ENCODE measurements around the gene SNAPC2.

The SNAPC2 gene

DNA sequence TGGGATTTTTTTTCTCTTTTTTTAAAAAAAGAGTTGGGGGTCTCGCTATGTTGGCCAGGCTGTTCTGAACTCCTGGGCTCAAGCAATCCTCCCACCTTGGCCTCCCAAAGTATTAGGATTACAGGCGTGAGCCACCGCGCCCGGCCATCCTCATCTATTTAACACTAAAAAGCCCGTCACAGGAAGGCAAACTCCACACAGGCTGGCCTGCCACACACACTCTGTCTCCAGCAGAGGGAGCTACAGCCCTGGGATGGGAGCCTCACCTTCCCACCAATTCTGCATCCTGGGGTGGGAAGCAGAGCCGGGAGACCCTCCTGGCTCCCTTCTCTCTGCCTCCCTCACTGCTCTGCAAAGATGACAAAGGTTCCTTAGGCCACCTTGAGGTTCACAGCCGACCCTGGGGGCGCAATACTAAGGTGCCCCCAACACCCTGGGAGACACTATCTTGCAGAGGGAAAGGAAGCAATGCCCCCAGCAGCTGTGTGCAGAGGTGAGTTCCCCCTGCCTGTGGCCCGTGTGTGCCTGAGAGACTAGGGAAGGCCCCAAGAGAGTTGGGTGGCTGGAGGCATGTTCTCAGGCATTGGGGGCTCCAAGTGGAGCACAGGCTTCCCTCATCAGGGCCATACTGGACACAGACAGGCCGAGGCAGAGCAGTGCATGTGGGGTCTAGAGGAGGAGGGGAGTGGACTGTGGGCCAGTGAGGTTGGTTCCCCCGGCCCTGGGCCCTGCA is 50.7 kb downstream of the SNAPC2 start:
- DNase-seq (ENCODE audit: extremely low read depth, low read depth): no peak
- TF ChIP-seq CTCF (IDR thresholded peaks at IDR 0.05; ENCODE audit: low read depth, low read length, missing control alignments): peak; percentile 90
- H3K4me3 ChIP-seq (replicated peaks; ENCODE audit: low read depth, low read length): no peak overlapping the region

GRCh38 chr19:7971553-7972520 is 51.7 kb downstream of the SNAPC2 start:
- no peak for DNase-seq (ENCODE audit: extremely low read depth, low read depth)
- no peak overlapping the region for H3K4me3 ChIP-seq (replicated peaks; ENCODE audit: low read depth, low read length)
- no peak for TF ChIP-seq CTCF (IDR thresholded peaks at IDR 0.05; ENCODE audit: low read depth, low read length, missing control alignments)

Measured in HFF-Myc (cell line).